ENCODE data around the gene CDC14B. TPM values are rescaled to one million over a fixed set of nuclear protein-coding genes. Genes with fewer than 3 reads are reported as not detected.
"Not testable (repeated sequence)": the region's sequence is repeated elsewhere in the genome, so short reads cannot be mapped to it uniquely, and the experiment has no call there.

The CDC14B gene
- total and polyA plus RNA-seq, 2 donors from 2014 or later: 9.1 to 19.6 TPM

GRCh38 chr9:96508227-96508940, 111.3 kb downstream of the CDC14B start:
- H3K9ac ChIP-seq (ENCODE audit: low read length in 3 of 3): no peak overlapping the region
- no peaks in the 10 kb centered on the region for H3K9me3 ChIP-seq (ENCODE audit: control insufficient read depth in 2 of 3, insufficient read depth in 1 of 3, low read length in 3 of 3)
- no peak overlapping the region for H3K4me3 ChIP-seq (ENCODE audit: low read length in 3 of 3)
- TF ChIP-seq, protein P1, sequence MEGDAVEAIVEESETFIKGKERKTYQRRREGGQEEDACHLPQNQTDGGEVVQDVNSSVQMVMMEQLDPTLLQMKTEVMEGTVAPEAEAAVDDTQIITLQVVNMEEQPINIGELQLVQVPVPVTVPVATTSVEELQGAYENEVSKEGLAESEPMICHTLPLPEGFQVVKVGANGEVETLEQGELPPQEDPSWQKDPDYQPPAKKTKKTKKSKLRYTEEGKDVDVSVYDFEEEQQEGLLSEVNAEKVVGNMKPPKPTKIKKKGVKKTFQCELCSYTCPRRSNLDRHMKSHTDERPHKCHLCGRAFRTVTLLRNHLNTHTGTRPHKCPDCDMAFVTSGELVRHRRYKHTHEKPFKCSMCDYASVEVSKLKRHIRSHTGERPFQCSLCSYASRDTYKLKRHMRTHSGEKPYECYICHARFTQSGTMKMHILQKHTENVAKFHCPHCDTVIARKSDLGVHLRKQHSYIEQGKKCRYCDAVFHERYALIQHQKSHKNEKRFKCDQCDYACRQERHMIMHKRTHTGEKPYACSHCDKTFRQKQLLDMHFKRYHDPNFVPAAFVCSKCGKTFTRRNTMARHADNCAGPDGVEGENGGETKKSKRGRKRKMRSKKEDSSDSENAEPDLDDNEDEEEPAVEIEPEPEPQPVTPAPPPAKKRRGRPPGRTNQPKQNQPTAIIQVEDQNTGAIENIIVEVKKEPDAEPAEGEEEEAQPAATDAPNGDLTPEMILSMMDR (IDR thresholded peaks at IDR 0.05; ENCODE audit: borderline replicate concordance, extremely low read depth, insufficient read depth): no peak
- H3K27me3 ChIP-seq (ENCODE audit: control insufficient read depth, insufficient read depth, low read length): no peaks in the 10 kb centered on the region
- FAIRE-seq (no peak), DNase-seq (no peak)
- peaks cover 0 to 4% (median 3%) of the 10 kb centered on the region in 3 donors for H3K36me3 ChIP-seq (ENCODE audit: control insufficient read depth in 2 of 3, insufficient read depth in 3 of 3, low read length in 3 of 3)
- H3K4me1 ChIP-seq (ENCODE audit: control insufficient read depth in 2 of 3, insufficient read depth in 2 of 3, low read depth in 1 of 3, low read length in 3 of 3): no peaks in the 10 kb centered on the region
- no peak overlapping the region for H3K27ac ChIP-seq (ENCODE audit: low read depth in 2 of 2, low read length in 2 of 2)
- intact Hi-C loops (cut with DNase I): no loop called here

DNA sequence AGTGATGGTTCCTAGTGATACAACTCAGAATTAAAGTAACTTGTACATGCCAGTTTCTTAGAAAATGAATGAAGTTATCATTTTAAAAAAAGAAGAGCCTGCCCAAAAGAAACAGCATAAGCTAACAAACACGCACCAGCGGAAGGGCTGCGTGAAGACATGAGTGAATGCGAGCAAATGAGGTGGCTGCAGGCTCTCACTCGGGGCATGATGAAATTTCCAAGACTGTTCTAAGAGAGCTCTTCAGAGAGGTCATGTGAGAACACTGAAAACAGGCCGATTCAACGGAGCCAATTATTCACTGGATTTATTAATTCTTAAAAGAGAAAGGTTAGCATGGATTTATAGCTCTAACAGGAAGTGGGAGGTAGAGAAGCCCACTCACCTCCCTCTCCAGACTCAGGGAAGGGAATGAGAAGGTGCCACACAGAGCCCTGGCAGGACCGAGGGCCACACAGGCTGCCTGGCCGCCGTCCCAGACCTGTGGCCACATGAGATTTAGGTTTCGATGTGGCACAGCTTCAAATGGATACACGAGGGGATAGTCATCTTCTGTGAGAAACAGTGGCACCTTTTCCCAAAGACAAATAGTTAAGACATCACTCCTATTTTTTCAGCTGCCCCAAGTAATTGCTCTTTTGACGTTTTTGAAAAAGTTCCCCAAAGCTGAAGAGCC, 114.2 kb downstream of the CDC14B start:
- Histone ChIP-seq H3K27me3 (ENCODE audit: control insufficient read depth, insufficient read depth, low read length) (no peaks in the 10 kb centered on the region), H3K9me3 (ENCODE audit: control insufficient read depth in 2 of 3, insufficient read depth in 1 of 3, low read length in 3 of 3) (no peaks in the 10 kb centered on the region), H3K4me3 (ENCODE audit: low read length in 3 of 3) (no peak overlapping the region), H3K36me3 (ENCODE audit: control insufficient read depth in 2 of 3, insufficient read depth in 3 of 3, low read length in 3 of 3) (peaks cover 0 to 4% (median 3%) of the 10 kb centered on the region in 3 donors), H3K27ac (ENCODE audit: low read depth in 2 of 2, low read length in 2 of 2) (no peak overlapping the region), H3K9ac (ENCODE audit: low read length in 3 of 3) (no peak overlapping the region), H3K4me1 (ENCODE audit: control insufficient read depth in 2 of 3, insufficient read depth in 2 of 3, low read depth in 1 of 3, low read length in 3 of 3) (no peaks in the 10 kb centered on the region)
- TF ChIP-seq, protein P1 (IDR thresholded peaks at IDR 0.05; ENCODE audit: borderline replicate concordance, extremely low read depth, insufficient read depth): no peak
- intact Hi-C loops (cut with DNase I): no loop called here
- DNase-seq (no peak), FAIRE-seq (no peak)

GRCh38 chr9:96503918-96504317, 115.7 kb downstream of the CDC14B start:
- H3K4me1 ChIP-seq (ENCODE audit: control insufficient read depth in 2 of 3, insufficient read depth in 2 of 3, low read depth in 1 of 3, low read length in 3 of 3): no peaks in the 10 kb centered on the region
- DNase-seq: no peak

GRCh38 chr9:96503374-96503748, 116.3 kb downstream of the CDC14B start:
- H3K27me3 ChIP-seq (ENCODE audit: control insufficient read depth, insufficient read depth, low read length); H3K9ac ChIP-seq (ENCODE audit: low read length in 3 of 3); H3K4me1 ChIP-seq (ENCODE audit: control insufficient read depth in 2 of 3, insufficient read depth in 2 of 3, low read depth in 1 of 3, low read length in 3 of 3); FAIRE-seq; DNase-seq; H3K9me3 ChIP-seq (ENCODE audit: control insufficient read depth in 2 of 3, insufficient read depth in 1 of 3, low read length in 3 of 3); H3K27ac ChIP-seq (ENCODE audit: low read depth in 2 of 2, low read length in 2 of 2); H3K36me3 ChIP-seq (ENCODE audit: control insufficient read depth in 2 of 3, insufficient read depth in 3 of 3, low read length in 3 of 3); intact Hi-C loops (cut with DNase I); H3K4me3 ChIP-seq (ENCODE audit: low read length in 3 of 3): not testable (repeated sequence)

More at GRCh38 chr9:96503918-96504317, 115.7 kb downstream of the CDC14B start:
- TF ChIP-seq, protein P1 (IDR thresholded peaks at IDR 0.05; ENCODE audit: borderline replicate concordance, extremely low read depth, insufficient read depth): no peak
- intact Hi-C loops (cut with DNase I): no loop called here
- FAIRE-seq: no peak
- H3K36me3 ChIP-seq (ENCODE audit: control insufficient read depth in 2 of 3, insufficient read depth in 3 of 3, low read length in 3 of 3): peaks cover 0 to 6% (median 0%) of the 10 kb centered on the region in 3 donors
- no peak overlapping the region for H3K4me3 ChIP-seq (ENCODE audit: low read length in 3 of 3)
- H3K27ac ChIP-seq (ENCODE audit: low read depth in 2 of 2, low read length in 2 of 2): no peak overlapping the region
- H3K27me3 ChIP-seq (ENCODE audit: control insufficient read depth, insufficient read depth, low read length): no peaks in the 10 kb centered on the region
- no peaks in the 10 kb centered on the region for H3K9me3 ChIP-seq (ENCODE audit: control insufficient read depth in 2 of 3, insufficient read depth in 1 of 3, low read length in 3 of 3)
- H3K9ac ChIP-seq (ENCODE audit: low read length in 3 of 3): no peak overlapping the region

Measured in kidney (tissue), 14 donors.